ENCODE data around the gene PTPRM. TPM values are rescaled to one million over a fixed set of nuclear protein-coding genes. Genes with fewer than 3 reads are reported as not detected.

Gene PTPRM
- total and polyA plus RNA-seq, 4 donors: 9.2 to 23.0 (median 12.7) TPM

DNA sequence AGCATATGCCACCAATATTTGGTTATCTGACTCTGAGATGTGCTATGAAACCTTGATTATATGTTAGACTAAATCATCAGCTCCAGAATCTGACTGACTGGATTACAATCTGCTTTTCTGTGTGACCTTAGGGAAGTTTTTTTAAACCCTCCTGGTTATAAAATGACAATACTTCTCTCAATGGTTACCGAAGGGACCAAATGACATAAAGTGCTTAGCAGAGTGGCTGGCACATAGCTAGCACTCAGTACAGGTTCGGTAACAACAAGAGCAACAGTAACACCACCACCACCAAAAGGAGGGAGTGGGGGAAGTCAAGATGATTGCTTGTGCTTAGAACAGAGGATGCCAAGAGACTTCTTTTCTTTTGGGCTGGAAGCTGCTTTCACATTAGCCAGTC lies 306.2 kb downstream of the PTPRM start:
- no peak for DNase-seq (ENCODE audit: low spot score)
- H3K4me1 ChIP-seq (ENCODE audit: control insufficient read depth in 4 of 4, insufficient read depth in 4 of 4, low read length in 3 of 4): no peaks in the 10 kb centered on the region
- TF ChIP-seq, protein P1, sequence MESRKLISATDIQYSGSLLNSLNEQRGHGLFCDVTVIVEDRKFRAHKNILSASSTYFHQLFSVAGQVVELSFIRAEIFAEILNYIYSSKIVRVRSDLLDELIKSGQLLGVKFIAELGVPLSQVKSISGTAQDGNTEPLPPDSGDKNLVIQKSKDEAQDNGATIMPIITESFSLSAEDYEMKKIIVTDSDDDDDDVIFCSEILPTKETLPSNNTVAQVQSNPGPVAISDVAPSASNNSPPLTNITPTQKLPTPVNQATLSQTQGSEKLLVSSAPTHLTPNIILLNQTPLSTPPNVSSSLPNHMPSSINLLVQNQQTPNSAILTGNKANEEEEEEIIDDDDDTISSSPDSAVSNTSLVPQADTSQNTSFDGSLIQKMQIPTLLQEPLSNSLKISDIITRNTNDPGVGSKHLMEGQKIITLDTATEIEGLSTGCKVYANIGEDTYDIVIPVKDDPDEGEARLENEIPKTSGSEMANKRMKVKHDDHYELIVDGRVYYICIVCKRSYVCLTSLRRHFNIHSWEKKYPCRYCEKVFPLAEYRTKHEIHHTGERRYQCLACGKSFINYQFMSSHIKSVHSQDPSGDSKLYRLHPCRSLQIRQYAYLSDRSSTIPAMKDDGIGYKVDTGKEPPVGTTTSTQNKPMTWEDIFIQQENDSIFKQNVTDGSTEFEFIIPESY (IDR thresholded peaks at IDR 0.05): no peak
- TF ChIP-seq YY1 (IDR thresholded peaks at IDR 0.05) (no peak), GABPA (IDR thresholded peaks at IDR 0.05 in 1 of 2, conservative IDR thresholded peaks at IDR 0.05 in 1 of 2) (no peak), FOXA2 (IDR thresholded peaks at IDR 0.05) (no peak), RXRA (IDR thresholded peaks at IDR 0.05) (no peak), HNF4A (conservative IDR thresholded peaks at IDR 0.05) (no peak), TAF1 (conservative IDR thresholded peaks at IDR 0.05) (no peak), FOXA1 (IDR thresholded peaks at IDR 0.05) (no peak), NR2F2 (IDR thresholded peaks at IDR 0.05) (no peak), RAD21 (IDR thresholded peaks at IDR 0.05) (no peak), HNF4G (IDR thresholded peaks at IDR 0.05) (no peak), EGR1 (IDR thresholded peaks at IDR 0.05; ENCODE audit: low read depth in 2 of 2) (no peak), SP1 (IDR thresholded peaks at IDR 0.05) (no peak), JUND (IDR thresholded peaks at IDR 0.05) (no peak)
- TF ChIP-seq, protein P2, sequence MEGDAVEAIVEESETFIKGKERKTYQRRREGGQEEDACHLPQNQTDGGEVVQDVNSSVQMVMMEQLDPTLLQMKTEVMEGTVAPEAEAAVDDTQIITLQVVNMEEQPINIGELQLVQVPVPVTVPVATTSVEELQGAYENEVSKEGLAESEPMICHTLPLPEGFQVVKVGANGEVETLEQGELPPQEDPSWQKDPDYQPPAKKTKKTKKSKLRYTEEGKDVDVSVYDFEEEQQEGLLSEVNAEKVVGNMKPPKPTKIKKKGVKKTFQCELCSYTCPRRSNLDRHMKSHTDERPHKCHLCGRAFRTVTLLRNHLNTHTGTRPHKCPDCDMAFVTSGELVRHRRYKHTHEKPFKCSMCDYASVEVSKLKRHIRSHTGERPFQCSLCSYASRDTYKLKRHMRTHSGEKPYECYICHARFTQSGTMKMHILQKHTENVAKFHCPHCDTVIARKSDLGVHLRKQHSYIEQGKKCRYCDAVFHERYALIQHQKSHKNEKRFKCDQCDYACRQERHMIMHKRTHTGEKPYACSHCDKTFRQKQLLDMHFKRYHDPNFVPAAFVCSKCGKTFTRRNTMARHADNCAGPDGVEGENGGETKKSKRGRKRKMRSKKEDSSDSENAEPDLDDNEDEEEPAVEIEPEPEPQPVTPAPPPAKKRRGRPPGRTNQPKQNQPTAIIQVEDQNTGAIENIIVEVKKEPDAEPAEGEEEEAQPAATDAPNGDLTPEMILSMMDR (IDR thresholded peaks at IDR 0.05; ENCODE audit: low read depth, low read length, missing input control): no peak
- TF ChIP-seq, protein P3, sequence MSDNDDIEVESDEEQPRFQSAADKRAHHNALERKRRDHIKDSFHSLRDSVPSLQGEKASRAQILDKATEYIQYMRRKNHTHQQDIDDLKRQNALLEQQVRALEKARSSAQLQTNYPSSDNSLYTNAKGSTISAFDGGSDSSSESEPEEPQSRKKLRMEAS (IDR thresholded peaks at IDR 0.05): no peak
- TF ChIP-seq, protein P4, sequence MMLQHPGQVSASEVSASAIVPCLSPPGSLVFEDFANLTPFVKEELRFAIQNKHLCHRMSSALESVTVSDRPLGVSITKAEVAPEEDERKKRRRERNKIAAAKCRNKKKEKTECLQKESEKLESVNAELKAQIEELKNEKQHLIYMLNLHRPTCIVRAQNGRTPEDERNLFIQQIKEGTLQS (IDR thresholded peaks at IDR 0.05): no peak
- TF ChIP-seq, protein P5, sequence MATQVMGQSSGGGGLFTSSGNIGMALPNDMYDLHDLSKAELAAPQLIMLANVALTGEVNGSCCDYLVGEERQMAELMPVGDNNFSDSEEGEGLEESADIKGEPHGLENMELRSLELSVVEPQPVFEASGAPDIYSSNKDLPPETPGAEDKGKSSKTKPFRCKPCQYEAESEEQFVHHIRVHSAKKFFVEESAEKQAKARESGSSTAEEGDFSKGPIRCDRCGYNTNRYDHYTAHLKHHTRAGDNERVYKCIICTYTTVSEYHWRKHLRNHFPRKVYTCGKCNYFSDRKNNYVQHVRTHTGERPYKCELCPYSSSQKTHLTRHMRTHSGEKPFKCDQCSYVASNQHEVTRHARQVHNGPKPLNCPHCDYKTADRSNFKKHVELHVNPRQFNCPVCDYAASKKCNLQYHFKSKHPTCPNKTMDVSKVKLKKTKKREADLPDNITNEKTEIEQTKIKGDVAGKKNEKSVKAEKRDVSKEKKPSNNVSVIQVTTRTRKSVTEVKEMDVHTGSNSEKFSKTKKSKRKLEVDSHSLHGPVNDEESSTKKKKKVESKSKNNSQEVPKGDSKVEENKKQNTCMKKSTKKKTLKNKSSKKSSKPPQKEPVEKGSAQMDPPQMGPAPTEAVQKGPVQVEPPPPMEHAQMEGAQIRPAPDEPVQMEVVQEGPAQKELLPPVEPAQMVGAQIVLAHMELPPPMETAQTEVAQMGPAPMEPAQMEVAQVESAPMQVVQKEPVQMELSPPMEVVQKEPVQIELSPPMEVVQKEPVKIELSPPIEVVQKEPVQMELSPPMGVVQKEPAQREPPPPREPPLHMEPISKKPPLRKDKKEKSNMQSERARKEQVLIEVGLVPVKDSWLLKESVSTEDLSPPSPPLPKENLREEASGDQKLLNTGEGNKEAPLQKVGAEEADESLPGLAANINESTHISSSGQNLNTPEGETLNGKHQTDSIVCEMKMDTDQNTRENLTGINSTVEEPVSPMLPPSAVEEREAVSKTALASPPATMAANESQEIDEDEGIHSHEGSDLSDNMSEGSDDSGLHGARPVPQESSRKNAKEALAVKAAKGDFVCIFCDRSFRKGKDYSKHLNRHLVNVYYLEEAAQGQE (IDR thresholded peaks at IDR 0.05): no peak
- H3K9me3 ChIP-seq (ENCODE audit: control insufficient read depth in 4 of 4, low read length in 3 of 4): no peaks in the 10 kb centered on the region
- 93% methylated on average over 2 of the region's 2 CpGs for WGBS
- H3K27me3 ChIP-seq (ENCODE audit: control insufficient read depth in 4 of 4, insufficient read depth in 4 of 4, low read length in 3 of 4): no peaks in the 10 kb centered on the region
- no peaks in the 10 kb centered on the region for H3K36me3 ChIP-seq (ENCODE audit: control insufficient read depth in 4 of 4, insufficient read depth in 3 of 4, low read depth in 1 of 4, low read length in 3 of 4)
- H3K27ac ChIP-seq (ENCODE audit: low read depth in 1 of 2, low read length in 2 of 2): no peak overlapping the region
- no peak overlapping the region for H3K4me3 ChIP-seq (ENCODE audit: low read depth in 1 of 3, low read length in 3 of 3)
- no peak overlapping the region for H3K9ac ChIP-seq (ENCODE audit: low read depth in 1 of 2, low read length in 2 of 2)
